ENCODE measurements around the gene IGF2BP2. TPM values are rescaled to one million over a fixed set of nuclear protein-coding genes. Genes with fewer than 3 reads are reported as not detected.
A peak's percentile ranks its signal among the peaks of the same experiment; 100 is the strongest.

IGF2BP2 gene
- total RNA-seq, 1 experiment from 2014 or later: 97.8 TPM

DNA sequence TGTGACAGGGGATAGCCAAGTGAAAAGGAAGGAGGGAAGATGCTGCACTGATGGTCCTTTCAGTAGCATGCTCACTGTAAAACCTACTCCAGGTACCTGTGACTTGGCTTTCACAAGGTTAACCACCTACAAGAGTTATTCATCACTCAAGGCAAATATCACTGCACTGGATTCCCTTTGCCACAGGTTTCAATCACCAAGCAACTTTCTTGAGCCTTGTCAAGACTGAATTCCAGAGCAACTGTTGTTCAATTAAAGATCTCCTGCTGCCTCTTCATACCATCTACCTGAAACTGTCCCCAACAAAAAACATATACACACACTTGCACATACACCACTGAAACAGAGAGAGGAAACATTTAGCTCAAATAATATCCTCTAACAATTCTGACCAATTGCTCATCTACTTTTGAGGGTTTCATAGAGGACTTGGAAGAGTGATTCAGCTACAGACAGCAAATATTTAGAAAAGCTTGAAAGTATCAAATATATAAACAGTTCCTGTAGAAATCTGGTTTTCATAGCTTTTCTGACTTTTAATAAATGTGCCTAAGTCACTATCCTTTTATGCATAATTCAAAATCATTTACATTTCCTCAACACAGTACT, 6.5 kb downstream of the IGF2BP2 start:
- intact Hi-C loops (cut with micrococcal nuclease; ENCODE audit: unreplicated experiment) (loop anchor here (5.0 to 10.0 kb wide), 2 partner anchors 81 to 116 kb away; partner anchors contain the start of gene TRA2B), in situ Hi-C loops (cut with HindIII; ENCODE audit: low pct_unique_long_range_greater_than_20kb, low sequenced_read_pairs) (no loop called here)
- Histone ChIP-seq H3K4me1 (ENCODE audit: control insufficient read depth, insufficient read depth, low read length) (peaks cover 87% of the 10 kb centered on the region), H3K27me3 (ENCODE audit: control insufficient read depth, insufficient read depth, low read length) (no peaks in the 10 kb centered on the region), H3K9me3 (ENCODE audit: control insufficient read depth, insufficient read depth, low read depth, low read length) (no peaks in the 10 kb centered on the region), H3K4me3 (ENCODE audit: low read depth in 2 of 2, low read length in 2 of 2) (no peak overlapping the region), H3K27ac (ENCODE audit: low read length) (peak overlapping the region; percentile 60), H3K36me3 (ENCODE audit: control insufficient read depth, insufficient read depth, low read length) (peaks cover 4% of the 10 kb centered on the region; the same call in 1 of the 2 replicates)
- ChIA-PET CTCF (no interaction called here), POLR2A (no interaction called here)
- TF ChIP-seq POLR2AphosphoS5 (IDR thresholded peaks at IDR 0.05; ENCODE audit: low read depth, low read length): no peak
- BruUV-seq (replicated peaks): no TSS peak
- DNase-seq (ENCODE audit: low read depth, low spot score): no peak
- ATAC-seq: no peak

DNA sequence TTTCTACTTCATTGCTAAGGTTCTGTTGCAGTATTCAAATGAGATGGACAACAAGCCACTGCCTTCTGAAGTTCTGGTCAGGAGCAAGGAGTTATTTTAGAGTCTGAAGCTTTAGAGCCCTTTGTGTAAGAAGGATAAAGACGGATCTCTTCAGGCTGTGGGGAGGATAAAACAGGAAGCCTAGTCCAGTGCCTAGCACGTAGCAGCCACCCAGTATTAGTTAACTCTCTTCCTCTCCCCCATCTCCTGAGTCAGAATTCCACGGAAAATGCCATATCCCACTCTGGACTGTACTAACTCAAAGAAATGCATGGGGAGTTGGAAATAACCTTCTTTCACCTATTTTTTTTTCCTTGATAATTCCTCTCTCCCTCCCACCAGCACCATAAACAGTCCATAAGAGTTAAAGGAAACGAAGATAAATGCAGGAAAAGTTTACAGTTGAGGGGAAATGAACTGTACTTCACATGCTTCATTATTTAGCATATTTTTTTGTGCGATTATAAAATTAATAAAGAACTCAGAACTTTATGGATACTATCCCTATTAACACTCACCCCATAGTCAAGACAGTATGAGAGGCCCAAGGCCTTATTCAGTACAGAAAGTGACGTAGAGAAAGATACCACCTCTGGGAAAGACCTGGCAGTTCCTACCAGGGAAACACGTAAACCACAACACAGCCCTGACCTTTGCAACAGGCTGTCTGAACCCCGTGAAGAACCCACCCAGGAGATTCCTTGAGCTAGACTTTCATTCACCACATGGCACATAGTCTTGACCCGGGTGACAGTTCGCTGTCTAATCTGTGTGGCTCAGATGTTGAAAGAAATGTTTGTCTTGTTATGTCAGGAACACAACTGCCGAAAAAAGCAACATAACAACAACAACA, 9.2 kb downstream of the IGF2BP2 start:
- no peak for DNase-seq (ENCODE audit: low read depth, low spot score)
- H3K4me1 ChIP-seq (ENCODE audit: control insufficient read depth, insufficient read depth, low read length): peaks cover 92% of the 10 kb centered on the region
- CTCF ChIA-PET: interaction anchor here (0.6 kb wide), 1 partner anchor 89 kb away, joined by 3 read pairs; no protein-coding TSS in a partner anchor
- no peaks in the 10 kb centered on the region for H3K27me3 ChIP-seq (ENCODE audit: control insufficient read depth, insufficient read depth, low read length)
- H3K4me3 ChIP-seq (ENCODE audit: low read depth in 2 of 2, low read length in 2 of 2): peak overlapping the region; percentile 5 to 41; a peak in 3 of 4 replicates
- no peaks in the 10 kb centered on the region for H3K9me3 ChIP-seq (ENCODE audit: control insufficient read depth, insufficient read depth, low read depth, low read length)
- peak overlapping the region; percentile 85 for H3K27ac ChIP-seq (ENCODE audit: low read length)
- intact Hi-C loops (cut with micrococcal nuclease; ENCODE audit: unreplicated experiment) (loop anchor here (5.0 to 10.0 kb wide), 2 partner anchors 78 to 119 kb away; partner anchors contain the start of gene TRA2B), in situ Hi-C loops (cut with HindIII; ENCODE audit: low pct_unique_long_range_greater_than_20kb, low sequenced_read_pairs) (no loop called here)
- no TSS peak for BruUV-seq (replicated peaks)
- H3K36me3 ChIP-seq (ENCODE audit: control insufficient read depth, insufficient read depth, low read length): no peaks in the 10 kb centered on the region
- TF ChIP-seq CTCF (IDR thresholded peaks at IDR 0.05) (no peak), SIN3A (IDR thresholded peaks at IDR 0.05; ENCODE audit: borderline replicate concordance, insufficient read depth, low read depth, low read length) (0 out of 2 replicates have a peak, but pooled peaks have one; percentile 74)
- ATAC-seq: peak; percentile 76
- POLR2A ChIA-PET: no interaction called here

- in situ Hi-C loops (cut with HindIII; ENCODE audit: low pct_unique_long_range_greater_than_20kb, low sequenced_read_pairs) (no loop called here), intact Hi-C loops (cut with micrococcal nuclease; ENCODE audit: unreplicated experiment) (loop anchor here (10.0 kb wide), 1 partner anchor 121 kb away; the partner anchor contains the start of gene TRA2B)
- peak overlapping the region; percentile 86 for H3K27ac ChIP-seq (ENCODE audit: low read length)
- no peak for DNase-seq (ENCODE audit: low read depth, low spot score)
- no peaks in the 10 kb centered on the region for H3K9me3 ChIP-seq (ENCODE audit: control insufficient read depth, insufficient read depth, low read depth, low read length)
- TF ChIP-seq SIN3A (IDR thresholded peaks at IDR 0.05; ENCODE audit: borderline replicate concordance, insufficient read depth, low read depth, low read length) (no peak), REST (IDR thresholded peaks at IDR 0.05; ENCODE audit: insufficient read depth in 1 of 2, low read depth in 2 of 2, low read length in 1 of 2) (no peak), POLR2AphosphoS5 (IDR thresholded peaks at IDR 0.05; ENCODE audit: low read depth, low read length) (no peak), TCF7L2 (IDR thresholded peaks at IDR 0.05; ENCODE audit: low read depth, low read length) (no peak), CTCF (IDR thresholded peaks at IDR 0.05) (no peak)
- no peaks in the 10 kb centered on the region for H3K27me3 ChIP-seq (ENCODE audit: control insufficient read depth, insufficient read depth, low read length)
- POLR2A ChIA-PET: no interaction called here
- H3K4me3 ChIP-seq (ENCODE audit: low read depth in 2 of 2, low read length in 2 of 2): peak overlapping the region in 1 of 2 experiments; percentile 2; a peak in 1 of 4 replicates
- no TSS peak for BruUV-seq (replicated peaks)
- ATAC-seq: peak; percentile 88
- H3K36me3 ChIP-seq (ENCODE audit: control insufficient read depth, insufficient read depth, low read length): no peaks in the 10 kb centered on the region
- CTCF ChIA-PET: no interaction called here
- peaks cover 81% of the 10 kb centered on the region for H3K4me1 ChIP-seq (ENCODE audit: control insufficient read depth, insufficient read depth, low read length)
Observed at GRCh38 chr3:185813691-185814215, 11.1 kb downstream of the IGF2BP2 start.
